Measurements from ENCODE around the gene SLC9B1.

SLC9B1 gene

GRCh38 chr4:103012060-103012459 lies 7.4 kb downstream of the SLC9B1 start:
- no peaks in the 10 kb centered on the region for H3K36me3 ChIP-seq (ENCODE audit: insufficient read depth, low read length)
- no peak for TF ChIP-seq EZH2 (IDR thresholded peaks at IDR 0.05; ENCODE audit: borderline replicate concordance, low read length)
- TF ChIP-seq, protein P1, sequence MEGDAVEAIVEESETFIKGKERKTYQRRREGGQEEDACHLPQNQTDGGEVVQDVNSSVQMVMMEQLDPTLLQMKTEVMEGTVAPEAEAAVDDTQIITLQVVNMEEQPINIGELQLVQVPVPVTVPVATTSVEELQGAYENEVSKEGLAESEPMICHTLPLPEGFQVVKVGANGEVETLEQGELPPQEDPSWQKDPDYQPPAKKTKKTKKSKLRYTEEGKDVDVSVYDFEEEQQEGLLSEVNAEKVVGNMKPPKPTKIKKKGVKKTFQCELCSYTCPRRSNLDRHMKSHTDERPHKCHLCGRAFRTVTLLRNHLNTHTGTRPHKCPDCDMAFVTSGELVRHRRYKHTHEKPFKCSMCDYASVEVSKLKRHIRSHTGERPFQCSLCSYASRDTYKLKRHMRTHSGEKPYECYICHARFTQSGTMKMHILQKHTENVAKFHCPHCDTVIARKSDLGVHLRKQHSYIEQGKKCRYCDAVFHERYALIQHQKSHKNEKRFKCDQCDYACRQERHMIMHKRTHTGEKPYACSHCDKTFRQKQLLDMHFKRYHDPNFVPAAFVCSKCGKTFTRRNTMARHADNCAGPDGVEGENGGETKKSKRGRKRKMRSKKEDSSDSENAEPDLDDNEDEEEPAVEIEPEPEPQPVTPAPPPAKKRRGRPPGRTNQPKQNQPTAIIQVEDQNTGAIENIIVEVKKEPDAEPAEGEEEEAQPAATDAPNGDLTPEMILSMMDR (IDR thresholded peaks at IDR 0.05; ENCODE audit: low read length), result no peak
- H3K79me2 ChIP-seq (ENCODE audit: insufficient read depth, low read length), result no peaks in the 10 kb centered on the region
- H2AFZ ChIP-seq (ENCODE audit: low read length), result no peak overlapping the region
- no peak overlapping the region for H3K27ac ChIP-seq (ENCODE audit: low read depth, low read length, poor library complexity, severe bottlenecking)
- no peak overlapping the region for H3K4me3 ChIP-seq (ENCODE audit: low read depth, low read length, poor library complexity, severe bottlenecking)
- H4K20me1 ChIP-seq (ENCODE audit: insufficient read depth, low read length), result no peaks in the 10 kb centered on the region
- H3F3A ChIP-seq (ENCODE audit: insufficient read depth, low read length), result no peaks in the 10 kb centered on the region
- no peaks in the 10 kb centered on the region for H3K9me2 ChIP-seq (ENCODE audit: low read depth, low read length)
- no peaks in the 10 kb centered on the region for H3K27me3 ChIP-seq (ENCODE audit: insufficient read depth, low read length)
- H3K9ac ChIP-seq (ENCODE audit: low read length), result no peak overlapping the region
- H3K4me2 ChIP-seq (ENCODE audit: low read length), result no peak overlapping the region
- no peaks in the 10 kb centered on the region for H3K9me3 ChIP-seq (ENCODE audit: low read length)
- no peaks in the 10 kb centered on the region for H3K4me1 ChIP-seq (ENCODE audit: insufficient read depth, low read length, severe bottlenecking)

DNA sequence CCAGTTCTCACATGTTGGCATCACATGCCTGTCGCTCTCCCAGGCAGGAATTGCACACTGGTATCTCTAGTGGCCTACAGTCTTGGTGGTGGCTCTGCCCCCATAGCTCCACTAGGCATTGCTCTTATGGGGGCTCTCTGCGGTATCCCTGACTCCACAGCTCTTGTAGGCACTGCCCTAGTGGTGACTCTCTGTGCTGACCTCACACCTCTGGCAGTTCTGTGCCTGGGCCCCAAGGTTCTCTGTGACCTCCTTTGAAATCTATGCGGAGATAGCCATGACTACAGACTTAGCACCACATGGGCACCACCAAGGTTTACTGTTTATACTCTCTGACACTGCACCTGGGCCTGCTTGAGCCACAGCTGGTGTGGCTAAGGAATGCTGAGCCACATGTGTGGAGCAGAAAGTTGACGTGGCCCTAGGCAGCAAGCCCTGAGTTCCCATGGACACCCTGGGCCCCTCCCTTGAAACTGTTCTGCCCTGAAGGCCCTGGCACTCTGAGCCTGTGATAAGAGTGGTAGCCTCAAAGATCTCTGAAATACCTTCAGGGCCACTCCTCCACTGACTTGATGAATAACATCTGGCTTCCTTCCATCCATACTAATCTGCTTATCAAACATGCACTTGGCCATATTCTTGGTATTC lies 8.0 kb downstream of the SLC9B1 start:
- H3K4me1 ChIP-seq (ENCODE audit: insufficient read depth, low read length, severe bottlenecking), result no peaks in the 10 kb centered on the region
- H3K9ac ChIP-seq (ENCODE audit: low read length), result no peak overlapping the region
- H3K36me3 ChIP-seq (ENCODE audit: insufficient read depth, low read length), result no peaks in the 10 kb centered on the region
- H3K4me2 ChIP-seq (ENCODE audit: low read length), result no peak overlapping the region
- no peaks in the 10 kb centered on the region for H4K20me1 ChIP-seq (ENCODE audit: insufficient read depth, low read length)
- no peaks in the 10 kb centered on the region for H3K9me2 ChIP-seq (ENCODE audit: low read depth, low read length)
- no peaks in the 10 kb centered on the region for H3K9me3 ChIP-seq (ENCODE audit: low read length)
- no peaks in the 10 kb centered on the region for H3K79me2 ChIP-seq (ENCODE audit: insufficient read depth, low read length)
- H3K27me3 ChIP-seq (ENCODE audit: insufficient read depth, low read length), result no peaks in the 10 kb centered on the region
- no peak overlapping the region for H3K27ac ChIP-seq (ENCODE audit: low read depth, low read length, poor library complexity, severe bottlenecking)
- TF ChIP-seq, protein P1 (IDR thresholded peaks at IDR 0.05; ENCODE audit: low read length), result no peak
- no peak for TF ChIP-seq EZH2 (IDR thresholded peaks at IDR 0.05; ENCODE audit: borderline replicate concordance, low read length)
- H3K4me3 ChIP-seq (ENCODE audit: low read depth, low read length, poor library complexity, severe bottlenecking), result no peak overlapping the region
- H2AFZ ChIP-seq (ENCODE audit: low read length), result no peak overlapping the region
- H3F3A ChIP-seq (ENCODE audit: insufficient read depth, low read length), result no peaks in the 10 kb centered on the region

DNA sequence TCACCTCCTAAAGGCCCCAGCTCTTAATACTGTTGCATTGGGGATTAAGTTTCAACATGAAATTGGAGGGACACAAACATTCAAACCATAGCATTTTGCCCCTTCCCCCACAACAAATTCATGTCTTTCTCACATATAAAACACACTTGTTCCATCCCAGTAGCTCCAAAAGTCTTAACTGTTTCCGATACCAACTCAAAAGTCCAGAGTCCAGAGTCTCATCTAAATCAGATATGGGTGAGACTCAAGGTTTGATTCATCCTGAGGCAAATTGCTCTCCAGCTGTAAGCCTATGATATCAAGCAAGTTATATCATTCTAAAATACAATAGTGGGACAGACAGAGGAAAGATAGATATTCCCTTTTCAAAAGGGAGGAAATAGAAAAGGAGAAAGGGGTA lies 8.7 kb downstream of the SLC9B1 start:
- no peaks in the 10 kb centered on the region for H3K9me3 ChIP-seq (ENCODE audit: low read length)
- H3K9ac ChIP-seq (ENCODE audit: low read length), result no peak overlapping the region
- H4K20me1 ChIP-seq (ENCODE audit: insufficient read depth, low read length), result no peaks in the 10 kb centered on the region
- H3K79me2 ChIP-seq (ENCODE audit: insufficient read depth, low read length), result no peaks in the 10 kb centered on the region
- no peaks in the 10 kb centered on the region for H3K4me1 ChIP-seq (ENCODE audit: insufficient read depth, low read length, severe bottlenecking)
- no peak overlapping the region for H3K4me2 ChIP-seq (ENCODE audit: low read length)
- H3F3A ChIP-seq (ENCODE audit: insufficient read depth, low read length), result no peaks in the 10 kb centered on the region
- H3K36me3 ChIP-seq (ENCODE audit: insufficient read depth, low read length), result no peaks in the 10 kb centered on the region
- TF ChIP-seq, protein P1 (IDR thresholded peaks at IDR 0.05; ENCODE audit: low read length), result no peak
- TF ChIP-seq EZH2 (IDR thresholded peaks at IDR 0.05; ENCODE audit: borderline replicate concordance, low read length), result no peak
- H3K27ac ChIP-seq (ENCODE audit: low read depth, low read length, poor library complexity, severe bottlenecking), result no peak overlapping the region
- no peaks in the 10 kb centered on the region for H3K9me2 ChIP-seq (ENCODE audit: low read depth, low read length)
- no peak overlapping the region for H3K4me3 ChIP-seq (ENCODE audit: low read depth, low read length, poor library complexity, severe bottlenecking)
- H3K27me3 ChIP-seq (ENCODE audit: insufficient read depth, low read length), result no peaks in the 10 kb centered on the region
- H2AFZ ChIP-seq (ENCODE audit: low read length), result no peak overlapping the region

Data from OCI-LY1 (cell line).